GM12801 (cell line): ENCODE data around the gene FAM83F.

ENCODE experiments used
- TF ChIP-seq, protein P1 (sequence below): IDR thresholded peaks from one replicate; pipeline ENCODE4 v1.5.1; 2011; ENCODE audit warnings: control low read depth; ENCODE audit not compliant: insufficient read length; ENCODE audit errors: extremely low read depth

FAM83F gene

DNA sequence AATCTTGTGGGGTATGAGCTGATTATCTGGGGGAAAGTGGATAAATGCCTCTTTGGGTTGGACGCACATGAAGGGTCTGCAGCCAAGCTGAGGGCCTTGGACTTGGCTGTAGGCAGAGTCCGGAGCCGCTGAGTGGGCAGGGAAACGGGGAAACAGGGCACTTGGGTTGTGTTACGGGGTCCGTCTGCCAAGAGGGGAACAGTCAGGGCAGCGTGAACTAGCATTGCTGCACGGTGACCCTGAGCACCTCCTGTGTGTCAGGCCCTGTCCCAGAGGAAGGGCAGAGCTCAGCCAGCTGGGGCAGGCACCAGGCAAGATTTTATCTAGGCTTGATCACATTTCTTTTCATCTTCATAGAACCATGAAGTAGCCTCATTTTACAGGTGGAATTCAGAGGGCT, 11.9 kb downstream of the FAM83F start:
- TF ChIP-seq, protein P1, sequence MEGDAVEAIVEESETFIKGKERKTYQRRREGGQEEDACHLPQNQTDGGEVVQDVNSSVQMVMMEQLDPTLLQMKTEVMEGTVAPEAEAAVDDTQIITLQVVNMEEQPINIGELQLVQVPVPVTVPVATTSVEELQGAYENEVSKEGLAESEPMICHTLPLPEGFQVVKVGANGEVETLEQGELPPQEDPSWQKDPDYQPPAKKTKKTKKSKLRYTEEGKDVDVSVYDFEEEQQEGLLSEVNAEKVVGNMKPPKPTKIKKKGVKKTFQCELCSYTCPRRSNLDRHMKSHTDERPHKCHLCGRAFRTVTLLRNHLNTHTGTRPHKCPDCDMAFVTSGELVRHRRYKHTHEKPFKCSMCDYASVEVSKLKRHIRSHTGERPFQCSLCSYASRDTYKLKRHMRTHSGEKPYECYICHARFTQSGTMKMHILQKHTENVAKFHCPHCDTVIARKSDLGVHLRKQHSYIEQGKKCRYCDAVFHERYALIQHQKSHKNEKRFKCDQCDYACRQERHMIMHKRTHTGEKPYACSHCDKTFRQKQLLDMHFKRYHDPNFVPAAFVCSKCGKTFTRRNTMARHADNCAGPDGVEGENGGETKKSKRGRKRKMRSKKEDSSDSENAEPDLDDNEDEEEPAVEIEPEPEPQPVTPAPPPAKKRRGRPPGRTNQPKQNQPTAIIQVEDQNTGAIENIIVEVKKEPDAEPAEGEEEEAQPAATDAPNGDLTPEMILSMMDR: no peak

GRCh38 chr22:40007853-40008710, 13.3 kb downstream of the FAM83F start:
- TF ChIP-seq, protein P1: no peak

DNA sequence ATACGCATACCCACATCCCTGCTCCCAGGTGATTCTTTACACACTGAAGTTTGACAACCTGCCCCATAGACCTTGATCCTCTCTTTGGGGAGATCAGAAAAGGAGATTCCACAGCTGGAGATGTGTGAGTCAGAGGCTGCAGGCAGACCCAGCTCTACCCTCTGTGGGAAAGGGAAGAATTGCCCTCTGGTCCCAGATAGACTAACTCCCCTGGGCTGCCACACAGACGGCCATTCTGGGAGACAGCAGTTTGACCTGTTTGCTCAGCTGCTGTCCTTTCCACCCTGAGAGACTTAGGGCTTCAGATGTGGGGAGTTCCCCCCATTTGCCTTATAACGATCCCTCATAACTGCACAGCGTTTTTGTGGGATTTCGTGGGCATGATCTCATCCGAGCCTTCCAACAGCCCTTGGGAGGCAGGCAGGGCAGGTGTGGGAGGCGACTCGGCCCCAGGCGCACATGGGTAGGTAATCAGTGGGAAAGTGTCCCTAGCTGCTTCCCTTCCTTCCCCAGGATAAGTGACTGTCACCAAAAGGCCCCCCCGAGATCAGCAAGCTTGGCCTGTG, 14.1 kb downstream of the FAM83F start:
- TF ChIP-seq, protein P1: no peak

- TF ChIP-seq, protein P1: no peak
Observed at GRCh38 chr22:40009292-40009774, 14.6 kb downstream of the FAM83F start.

DNA sequence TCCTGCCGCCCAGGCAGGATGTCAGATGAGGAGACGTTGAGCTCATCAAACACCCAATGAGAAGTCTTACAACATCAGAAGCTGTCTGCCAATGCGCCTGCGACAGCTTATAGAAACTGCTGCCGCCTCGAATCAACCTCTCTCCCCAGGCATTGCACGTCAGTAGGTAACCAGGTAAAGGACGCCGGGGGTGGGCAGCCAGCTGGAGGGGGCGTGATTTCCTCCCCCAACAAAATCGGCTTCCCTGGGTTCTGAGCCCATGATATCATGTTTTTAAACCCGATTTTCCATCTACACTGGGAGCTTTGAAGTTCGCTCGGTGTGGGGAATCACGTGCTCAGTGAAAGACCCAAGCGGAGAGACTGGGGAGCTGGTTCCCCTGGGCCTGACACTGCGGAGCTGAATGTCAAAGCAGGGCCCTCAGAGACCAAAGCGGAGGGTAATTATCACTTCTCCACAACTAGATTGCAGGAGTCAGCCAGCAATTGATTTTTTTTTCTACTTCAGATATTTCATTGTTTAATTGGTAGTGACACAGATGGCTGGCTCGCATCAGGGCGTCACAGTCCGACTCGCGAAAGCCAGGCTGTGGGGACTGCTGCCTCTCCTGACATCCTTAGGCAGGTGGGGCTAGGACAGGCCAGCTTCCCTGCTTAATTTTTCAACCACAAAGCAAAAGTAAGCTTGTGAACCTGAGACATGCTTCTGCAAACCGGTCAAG, 15.4 kb downstream of the FAM83F start:
- TF ChIP-seq, protein P1: no peak

GRCh38 chr22:40010746-40011145, 16.0 kb downstream of the FAM83F start:
- TF ChIP-seq, protein P1: no peak

GRCh38 chr22:40014667-40015248, 20.0 kb downstream of the FAM83F start:
- TF ChIP-seq, protein P1: no peak
